SK-N-SH treated with all-trans-retinoic acid at 6 μM for 48 hours (cell line): ENCODE results near the gene MAP7D1.
A peak's percentile ranks its signal among the peaks of the same experiment; 100 is the strongest.

Experiments
- ATAC-seq: fragments of 200-7000 bp; cut with Tn5 transposase; 3 replicates; pipeline ENCODE4 v1.9.1; 2020; ENCODE audit warnings: mild to moderate bottlenecking, moderate library complexity
- ARNTL ChIP-seq: fragments of 450-650 bp; formaldehyde crosslinking; IDR thresholded peaks from 2 replicates; pipeline ENCODE4 v1.5.0; 2020; ENCODE audit warnings: low read depth, mild to moderate bottlenecking, moderate library complexity, borderline replicate concordance
- BACH2 ChIP-seq: fragments of 250-450 bp; sonication (Bioruptor Pico); IDR thresholded peaks from 2 replicates; pipeline ENCODE4 v1.9.0; 2021; ENCODE audit warnings: mild to moderate bottlenecking, borderline replicate concordance
- CREB5 ChIP-seq: fragments of 250-450 bp; sonication (Bioruptor Pico); IDR thresholded peaks from 2 replicates; pipeline ENCODE4 v1.5.1; 2020; ENCODE audit warnings: low read depth, mild to moderate bottlenecking, moderate library complexity
- ESRRG ChIP-seq: fragments of 250-450 bp; sonication (Bioruptor Pico); IDR thresholded peaks from 2 replicates; pipeline ENCODE4 v1.6.1; 2021; ENCODE audit warnings: mild to moderate bottlenecking
- GLIS3 ChIP-seq: fragments of 250-450 bp; sonication (Bioruptor Pico); IDR thresholded peaks from 2 replicates; pipeline ENCODE4 v1.5.0; 2020; ENCODE audit warnings: mild to moderate bottlenecking, moderate library complexity
- ISL1 ChIP-seq: fragments of 250-450 bp; sonication (Bioruptor Pico); IDR thresholded peaks from 2 replicates; pipeline ENCODE4 v2.1.2; 2022; ENCODE audit warnings: mild to moderate bottlenecking, moderate library complexity
- OSR1 ChIP-seq: fragments of 250-450 bp; sonication (Bioruptor Pico); IDR thresholded peaks from 2 replicates; pipeline ENCODE4 v1.8.0; 2022; ENCODE audit warnings: moderate library complexity, mild to moderate bottlenecking, inconsistent platforms
- PATZ1 ChIP-seq: fragments of 250-450 bp; sonication (Bioruptor Pico); IDR thresholded peaks from 2 replicates; pipeline ENCODE4 v1.8.0; 2020; ENCODE audit warnings: mild to moderate bottlenecking, moderate library complexity, borderline replicate concordance
- POU6F1 ChIP-seq: fragments of 250-450 bp; sonication (Bioruptor Pico); IDR thresholded peaks from 2 replicates; pipeline ENCODE4 v1.8.0; 2021; ENCODE audit warnings: low read depth, mild to moderate bottlenecking, moderate library complexity, borderline replicate concordance
- PPARA ChIP-seq: fragments of 250-450 bp; sonication (Bioruptor Pico); IDR thresholded peaks from 2 replicates; pipeline ENCODE4 v1.5.0; 2020; ENCODE audit warnings: mild to moderate bottlenecking, borderline replicate concordance
- RARB ChIP-seq: fragments of 250-450 bp; sonication (Bioruptor Pico); IDR thresholded peaks from 2 replicates; pipeline ENCODE4 v1.8.0; 2021; ENCODE audit warnings: mild to moderate bottlenecking, moderate library complexity
- SNAI2 ChIP-seq: fragments of 250-450 bp; sonication (Bioruptor Pico); IDR thresholded peaks from 2 replicates; pipeline ENCODE4 v1.5.0; 2020; ENCODE audit warnings: mild to moderate bottlenecking, moderate library complexity
- TCF4 ChIP-seq: fragments of 250-450 bp; sonication (Bioruptor Pico); IDR thresholded peaks from 2 replicates; pipeline ENCODE4 v1.8.0; 2021; ENCODE audit warnings: mild to moderate bottlenecking, moderate library complexity, borderline replicate concordance
- TOX ChIP-seq: fragments of 250-450 bp; sonication (Bioruptor Pico); IDR thresholded peaks from 2 replicates; pipeline ENCODE4 v1.8.0; 2021; ENCODE audit warnings: mild to moderate bottlenecking, moderate library complexity, borderline replicate concordance
- TSHZ2 ChIP-seq: fragments of 250-450 bp; sonication (Bioruptor Pico); IDR thresholded peaks from 2 replicates; pipeline ENCODE4 v1.5.0; 2020; ENCODE audit warnings: mild to moderate bottlenecking, moderate library complexity
- ZC3H10 ChIP-seq: fragments of 250-450 bp; sonication (Bioruptor Pico); IDR thresholded peaks from 2 replicates; pipeline ENCODE4 v1.5.1; 2021; ENCODE audit warnings: mild to moderate bottlenecking, moderate library complexity
- ZFP3 ChIP-seq: fragments of 250-450 bp; sonication (Bioruptor Pico); IDR thresholded peaks from 2 replicates; pipeline ENCODE4 v1.5.0; 2020; ENCODE audit warnings: mild to moderate bottlenecking, moderate library complexity
- ZFP30 ChIP-seq: fragments of 450-650 bp; formaldehyde crosslinking; IDR thresholded peaks from 2 replicates; pipeline ENCODE4 v1.5.0; 2022; ENCODE audit warnings: mild to moderate bottlenecking, moderate library complexity
- ZNF565 ChIP-seq: fragments of 450-650 bp; formaldehyde crosslinking; conservative IDR thresholded peaks from 2 replicates; pipeline ENCODE4 v1.5.0; 2020; ENCODE audit warnings: low read depth, mild to moderate bottlenecking, moderate library complexity
- ZNF8 ChIP-seq: fragments of 450-650 bp; formaldehyde crosslinking; IDR thresholded peaks from 2 replicates; pipeline ENCODE4 v1.5.0; 2020; ENCODE audit warnings: mild to moderate bottlenecking, moderate library complexity

MAP7D1 gene

GRCh38 chr1:36160388-36160948 is 4.5 kb downstream of the MAP7D1 start:
- peak; percentile 15; the same call in 1 of the 2 replicates for TF ChIP-seq TCF4 (CRISPR knock-in tag)
- no peak for TF ChIP-seq POU6F1 (CRISPR knock-in tag)
- no peak for ATAC-seq

- TF ChIP-seq TSHZ2 (CRISPR knock-in tag), result no peak
- no peak for TF ChIP-seq OSR1
- TF ChIP-seq ZFP30 (CRISPR knock-in tag), result no peak
- TF ChIP-seq RARB (CRISPR knock-in tag), result no peak
- TF ChIP-seq SNAI2, result no peak
- no peak for TF ChIP-seq ZFP3
- no peak for TF ChIP-seq GLIS3 (CRISPR knock-in tag)
- no peak for TF ChIP-seq CREB5 (CRISPR knock-in tag)
- TF ChIP-seq TOX (CRISPR knock-in tag), result no peak
- TF ChIP-seq ISL1 (CRISPR knock-in tag), result no peak
- TF ChIP-seq ZNF565 (CRISPR knock-in tag), result no peak
- TF ChIP-seq PATZ1 (CRISPR knock-in tag), result no peak
- TF ChIP-seq ZNF8 (CRISPR knock-in tag), result no peak
- no peak for TF ChIP-seq ESRRG
- no peak for TF ChIP-seq ZC3H10 (CRISPR knock-in tag)
- TF ChIP-seq PPARA (CRISPR knock-in tag), result no peak
- no peak for TF ChIP-seq TCF4 (CRISPR knock-in tag)
- no peak for TF ChIP-seq POU6F1 (CRISPR knock-in tag)
- TF ChIP-seq ARNTL (CRISPR knock-in tag), result no peak
- no peak for TF ChIP-seq BACH2 (CRISPR knock-in tag)
- ATAC-seq, result peak; percentile 77
Measured at GRCh38 chr1:36160949-36161485, 5.1 kb downstream of the MAP7D1 start.
